ENCODE measurements around the gene SF3A2.

SF3A2 gene

DNA sequence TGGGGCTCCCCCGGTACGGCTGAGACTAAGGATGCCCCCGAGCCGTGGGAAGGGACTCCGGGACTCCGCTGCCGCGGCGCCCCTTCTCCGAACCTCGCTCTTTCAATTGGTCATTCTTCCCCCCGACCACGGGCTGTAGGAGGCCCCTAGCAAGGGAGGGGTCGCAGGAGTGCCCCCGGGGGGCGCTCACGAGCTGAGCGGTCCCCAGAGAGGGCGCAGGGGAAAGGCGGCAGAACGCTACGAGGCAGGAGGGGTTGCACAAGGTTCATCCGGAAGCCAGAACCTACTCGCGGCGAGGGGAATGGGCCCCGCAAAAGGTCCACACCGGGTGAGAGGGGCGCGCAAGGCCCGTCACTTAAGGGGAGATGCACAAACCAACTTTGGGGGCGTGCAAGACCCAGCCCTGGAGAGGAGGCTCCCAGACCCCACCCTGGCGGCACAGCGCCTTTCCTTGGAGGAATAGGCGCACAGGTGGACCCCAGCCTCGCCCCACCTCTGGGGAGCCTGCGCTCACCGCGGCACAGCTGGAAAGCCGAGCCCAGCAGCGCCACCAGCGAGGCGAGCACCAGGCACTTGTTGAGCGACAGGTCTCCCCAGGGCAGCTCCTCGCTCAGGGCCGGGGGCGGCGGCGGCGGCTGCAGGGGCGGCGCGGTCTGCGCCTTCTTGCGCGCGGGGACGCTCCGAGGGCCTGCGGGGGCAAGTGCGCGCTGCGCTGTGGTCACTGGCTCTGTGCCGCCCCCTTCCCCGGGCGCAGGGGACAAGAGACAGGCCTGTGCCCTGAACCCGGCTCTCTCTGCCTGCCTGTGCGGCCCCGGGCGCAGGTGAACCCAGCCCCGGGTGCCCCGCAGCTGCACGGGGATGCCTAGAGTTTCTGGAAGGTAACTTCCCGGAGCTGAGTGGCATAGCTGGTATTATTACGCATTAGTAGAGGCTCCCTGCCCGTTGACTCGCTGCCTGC is 16.8 kb downstream of the SF3A2 start:
- no peak for DNase-seq (ENCODE audit: low spot score)

DNA sequence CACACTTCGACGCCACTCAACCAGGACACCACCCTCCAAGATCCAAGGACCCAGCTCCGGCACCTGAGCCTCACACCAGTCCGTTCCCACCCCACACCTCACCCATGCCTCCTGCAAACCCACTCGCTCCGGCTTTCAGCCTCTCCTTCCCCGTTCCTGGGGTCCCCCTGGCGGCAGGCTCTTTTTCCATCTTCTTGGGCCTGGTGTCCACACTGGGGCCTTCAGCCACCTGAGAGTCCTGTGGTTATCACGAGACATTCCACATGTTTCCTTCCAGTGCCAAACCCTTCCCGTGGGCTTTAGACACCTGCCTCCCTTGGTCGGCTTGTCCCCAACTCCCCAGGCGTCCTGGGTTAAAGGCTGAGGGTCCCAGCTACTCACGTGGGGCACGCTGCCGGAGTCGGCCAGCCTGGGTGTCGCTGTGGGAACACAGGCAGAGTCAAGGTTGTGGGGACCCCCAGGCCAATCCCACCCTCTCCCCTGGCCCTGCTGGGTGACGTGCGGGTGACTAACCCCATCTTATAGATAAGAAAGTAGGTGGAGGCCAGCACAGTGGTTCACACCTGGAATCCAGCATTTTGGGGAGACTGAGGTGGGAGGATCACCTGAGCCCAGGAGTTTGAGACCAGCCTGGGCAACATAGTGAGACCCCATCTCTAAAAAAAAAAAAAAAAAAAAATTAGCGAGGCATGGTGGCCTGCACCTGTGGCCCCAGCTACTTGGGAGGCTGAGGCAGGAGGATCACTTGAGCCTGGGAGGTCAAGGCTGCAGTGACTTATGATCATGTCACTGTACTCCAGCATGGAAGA is 17.6 kb downstream of the SF3A2 start:
- no peak for DNase-seq (ENCODE audit: low spot score)

DNA sequence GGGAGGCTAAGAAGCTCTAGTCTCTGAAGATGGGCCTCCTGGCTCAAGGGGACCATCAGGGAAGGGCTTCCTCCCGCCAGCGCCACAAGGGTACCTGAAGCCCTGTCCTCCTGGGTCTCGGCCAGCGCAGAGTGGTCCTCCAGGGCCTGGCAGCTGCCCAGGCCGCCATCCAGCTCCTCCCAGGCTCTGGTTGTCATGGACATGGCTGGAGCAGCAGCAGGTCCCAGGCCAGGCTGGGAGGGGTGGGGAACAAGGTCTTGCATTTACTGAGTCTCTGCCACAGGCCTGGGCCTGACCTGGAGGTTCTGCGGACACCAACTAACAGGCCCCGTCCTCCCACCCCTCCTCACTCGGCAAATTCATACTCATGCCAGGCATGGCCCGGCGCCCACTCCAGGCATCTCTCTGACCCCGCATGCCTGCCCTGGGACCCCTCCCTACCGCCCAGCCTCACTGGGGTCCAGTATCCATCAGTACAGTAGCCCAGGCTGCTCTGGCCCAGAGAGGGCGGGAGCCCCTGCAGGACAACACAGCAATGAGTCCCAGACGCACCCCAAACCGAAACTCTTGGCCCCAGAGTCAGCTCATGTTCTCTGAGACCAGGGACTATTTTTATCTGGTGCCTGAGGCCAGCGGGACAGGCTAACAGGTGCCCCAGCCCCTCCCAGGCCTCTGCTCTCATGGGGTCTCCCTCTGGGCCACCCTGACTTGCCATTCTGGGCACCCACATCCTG is 18.7 kb downstream of the SF3A2 start:
- DNase-seq (ENCODE audit: low spot score) = no peak

DNA sequence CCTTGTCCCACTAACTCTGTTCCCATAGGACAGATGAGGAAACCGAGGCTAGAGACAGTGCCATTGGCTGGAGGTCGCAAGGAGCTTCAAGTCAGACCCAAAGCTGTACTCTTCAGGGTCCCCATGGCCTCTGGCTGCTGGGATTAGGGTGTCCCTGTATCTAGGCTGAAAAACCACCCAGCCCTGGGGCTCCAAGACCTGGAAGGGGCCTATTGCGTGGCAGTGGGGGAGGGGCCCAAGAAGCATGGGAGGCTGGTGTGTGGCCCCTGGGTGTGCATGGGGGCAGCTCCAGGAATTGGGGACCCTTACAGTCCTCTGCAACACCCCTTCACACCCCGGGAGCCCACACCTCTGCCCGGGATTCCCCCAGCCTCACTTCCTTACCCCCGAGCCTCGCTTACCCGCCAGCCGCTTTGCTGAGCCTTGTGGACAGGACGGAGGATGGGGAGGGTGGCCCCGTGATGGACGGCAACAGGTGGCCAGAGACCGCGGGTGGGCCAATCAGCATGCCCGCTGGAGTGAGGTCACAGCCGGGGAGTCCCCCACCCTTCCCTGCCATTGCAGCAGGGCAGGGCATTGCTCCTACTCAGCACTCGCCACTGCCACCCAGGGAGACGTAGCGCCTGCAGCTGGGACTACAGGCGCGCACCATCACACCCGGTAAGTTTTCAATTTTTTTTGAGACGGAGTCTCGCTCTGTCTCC is 19.5 kb downstream of the SF3A2 start, which contains the start of gene JSRP1:
Gene JSRP1 (minus strand): TSS at position 436 of the 704 bp plus-strand sequence. CDS start 1,103 bp downstream, outside the sequence.
- no peak for DNase-seq (ENCODE audit: low spot score)

DNA sequence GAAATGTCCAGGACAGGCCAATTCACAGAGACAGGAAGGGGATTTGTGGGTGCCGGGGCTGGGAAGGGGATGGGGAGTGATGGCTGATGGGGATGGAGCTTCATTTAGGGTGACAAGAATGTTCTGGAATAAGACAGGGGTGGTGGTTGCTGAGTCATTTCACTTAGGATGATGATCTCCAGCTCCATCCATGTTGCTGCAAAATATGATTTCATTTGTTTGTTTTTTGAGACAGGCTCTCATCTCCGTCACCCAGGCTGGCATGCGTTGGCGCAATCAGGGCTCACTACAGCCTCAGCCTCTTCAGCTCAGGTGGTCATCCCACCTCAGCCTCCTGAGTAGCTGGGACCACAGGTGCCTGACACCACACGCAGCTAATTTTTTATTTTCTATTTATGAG is 22.7 kb downstream of the SF3A2 start:
- DNase-seq (ENCODE audit: low spot score) = no peak

DNA sequence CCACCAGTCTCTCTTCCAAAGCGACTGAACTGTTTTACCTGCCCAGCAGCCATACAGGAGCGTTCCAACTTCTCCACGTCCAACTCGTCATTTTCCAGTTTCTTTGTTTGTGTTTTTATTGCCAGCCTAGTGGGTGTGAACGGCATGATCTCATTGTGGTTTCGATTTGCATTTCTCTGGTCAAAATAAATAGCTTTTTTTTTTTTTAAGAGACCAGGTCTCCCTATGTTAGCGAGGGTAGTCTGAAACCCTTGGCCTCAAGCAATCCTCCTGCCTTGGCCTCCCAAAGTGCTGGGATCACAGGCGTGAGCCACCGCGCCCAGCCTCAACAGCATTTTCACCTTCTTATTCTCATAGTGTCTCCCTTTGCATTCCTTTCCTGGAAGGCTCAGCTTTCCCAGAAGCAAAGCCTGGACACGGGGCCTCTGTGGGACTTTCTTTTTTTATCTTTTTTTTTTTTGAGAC is 23.7 kb downstream of the SF3A2 start:
- peak; percentile 45 for DNase-seq (ENCODE audit: low spot score)

DNA sequence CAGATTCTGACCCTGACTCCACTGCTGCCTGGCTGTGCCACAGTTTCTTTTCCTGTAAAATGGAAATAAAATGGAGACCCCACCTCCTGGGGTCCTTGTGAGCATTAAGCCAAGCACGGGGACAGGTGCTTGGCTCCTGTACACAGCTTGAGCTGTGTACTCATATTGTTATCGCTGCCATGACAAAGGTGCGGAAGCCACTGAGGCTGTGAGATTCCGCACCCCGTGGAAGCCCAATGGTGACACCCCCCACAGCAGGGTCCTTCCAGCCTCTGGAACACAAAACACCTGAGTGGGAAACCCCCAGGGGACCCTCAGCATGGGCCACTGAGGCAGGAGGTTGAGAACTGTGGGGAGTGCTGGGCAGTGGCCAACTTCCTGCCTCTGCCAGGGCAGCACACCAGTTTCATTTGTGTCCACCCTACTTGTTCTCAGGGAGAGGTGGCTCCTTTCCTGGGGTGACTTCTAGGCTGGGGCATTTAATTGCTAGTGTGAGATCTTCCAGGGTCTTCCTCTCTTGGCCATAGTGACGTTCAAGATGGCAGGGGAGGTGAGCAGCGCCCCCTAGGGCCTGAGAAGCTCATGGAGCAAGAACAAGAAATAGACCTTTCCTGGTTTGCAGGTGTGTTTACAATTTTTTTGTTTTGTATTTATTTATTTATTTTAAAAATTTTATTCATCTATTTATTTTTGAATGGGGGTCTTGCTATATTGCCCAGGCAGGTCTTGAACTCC is 25.0 kb downstream of the SF3A2 start:
- no peak for DNase-seq (ENCODE audit: low spot score)

DNA sequence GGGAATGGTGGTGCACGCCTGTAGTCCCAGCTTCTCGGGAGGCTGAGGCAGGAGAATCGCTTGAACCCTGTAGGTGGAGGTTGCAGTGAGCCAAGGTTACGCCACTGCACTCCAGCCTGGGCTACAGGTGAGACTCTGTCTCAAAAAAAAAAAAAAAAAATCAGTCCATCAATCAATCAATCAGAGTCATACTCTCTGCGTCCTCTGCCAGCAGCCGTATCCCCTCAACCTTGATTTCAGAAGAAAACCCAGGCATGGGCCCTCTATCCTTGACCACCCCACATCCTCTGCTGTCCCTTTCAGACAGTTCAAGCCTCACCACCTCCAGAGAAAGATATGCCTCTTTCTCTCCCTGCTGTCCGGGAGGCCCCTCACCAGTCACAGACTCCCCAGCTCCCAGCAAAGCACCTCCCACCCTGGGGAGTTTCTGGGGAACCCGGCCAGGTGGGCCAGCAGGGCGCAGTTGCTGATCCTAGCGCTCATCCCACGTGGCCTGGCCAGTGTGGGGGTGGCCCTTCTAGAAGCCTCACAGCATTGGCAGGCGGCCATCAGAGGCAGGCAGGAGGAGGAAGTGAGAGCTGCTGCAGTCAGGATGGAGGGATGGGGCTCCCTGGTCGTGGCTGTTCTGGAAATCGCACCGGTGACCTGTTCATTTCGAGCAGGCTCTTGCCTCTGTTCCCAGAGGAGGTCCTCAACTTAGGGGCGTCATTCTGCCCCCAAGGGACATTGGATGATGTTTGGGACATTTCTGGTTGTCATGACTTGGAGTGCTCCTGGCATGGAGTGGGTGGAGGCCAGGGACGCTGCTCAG is 29.8 kb downstream of the SF3A2 start:
- DNase-seq (ENCODE audit: low spot score) = peak; percentile 66

DNA sequence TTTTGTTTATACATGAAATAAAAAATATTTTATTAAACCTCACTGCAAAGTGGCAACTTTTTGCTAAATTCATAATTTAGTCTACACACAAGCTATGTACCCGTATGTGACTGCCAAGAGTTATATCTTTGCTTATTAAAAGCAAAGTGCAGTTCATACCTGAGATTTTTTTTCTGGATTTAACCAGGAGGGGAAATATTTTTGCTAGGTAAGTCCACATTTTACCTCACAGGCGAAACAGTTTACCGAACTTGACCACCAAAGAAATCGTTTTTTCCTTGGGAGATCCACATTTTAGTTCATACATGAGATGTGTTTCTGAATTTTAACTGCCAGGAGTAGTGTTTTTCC is 31.8 kb downstream of the SF3A2 start:
- no peak for DNase-seq (ENCODE audit: low spot score)

DNA sequence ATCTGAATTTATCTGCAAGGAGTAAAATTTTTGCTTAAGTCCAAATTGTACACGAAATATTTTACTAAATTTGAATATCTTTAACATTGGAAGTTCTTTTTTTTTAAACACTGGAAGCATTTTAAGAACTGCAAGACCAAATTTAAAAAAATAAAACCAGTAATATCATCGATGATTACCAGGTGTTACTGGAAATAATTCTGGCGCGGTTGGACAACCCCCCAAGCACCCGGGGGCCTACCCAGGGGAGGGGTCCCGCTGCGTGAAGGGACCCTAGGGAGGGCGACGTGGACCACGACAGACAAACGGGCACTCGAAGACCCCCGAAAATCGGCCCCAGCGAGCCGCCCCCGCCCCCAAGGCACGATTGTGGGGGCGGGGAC is 32.2 kb downstream of the SF3A2 start:
- no peak for DNase-seq (ENCODE audit: low spot score)

DNA sequence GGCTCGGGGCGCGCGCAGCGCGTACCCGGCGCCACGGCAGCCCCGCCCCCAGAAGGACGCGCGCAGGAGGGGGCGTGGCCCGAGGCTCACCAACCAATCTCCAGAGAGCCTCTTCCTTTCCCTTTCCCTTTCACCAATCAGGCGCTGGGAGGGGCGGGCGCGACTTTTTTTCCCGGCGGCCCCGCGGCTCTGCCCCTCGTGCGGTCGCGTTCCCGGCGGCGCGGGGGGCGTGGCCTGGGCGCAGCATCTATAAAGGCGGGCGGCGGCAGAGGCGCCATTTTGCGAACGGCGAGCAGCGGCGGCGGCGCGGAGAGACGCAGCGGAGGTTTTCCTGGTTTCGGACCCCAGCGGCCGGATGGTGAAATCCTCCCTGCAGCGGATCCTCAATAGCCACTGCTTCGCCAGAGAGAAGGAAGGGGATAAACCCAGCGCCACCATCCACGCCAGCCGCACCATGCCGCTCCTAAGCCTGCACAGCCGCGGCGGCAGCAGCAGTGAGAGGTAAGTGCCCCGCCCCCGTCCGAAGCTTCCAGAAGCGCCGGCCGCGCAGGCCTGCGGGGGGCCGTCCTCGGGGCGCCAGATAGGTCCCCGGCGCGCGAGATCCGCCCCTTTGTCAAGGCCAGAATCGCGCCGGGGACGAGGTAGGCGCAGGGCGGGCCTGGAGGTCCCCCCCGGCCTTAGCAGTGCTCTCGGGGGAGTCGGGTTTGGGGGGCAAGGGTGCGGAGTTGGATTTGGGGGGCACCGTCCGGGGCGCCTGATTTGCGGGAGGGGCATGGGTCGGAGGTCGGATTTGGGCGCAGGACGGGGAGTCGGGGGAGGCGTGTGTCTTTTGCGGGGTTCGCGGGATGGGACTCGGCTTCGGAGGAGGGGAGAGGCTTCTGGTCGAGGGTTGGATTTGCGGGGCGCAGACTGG is 32.9 kb downstream of the SF3A2 start:
- peak; percentile 100 for DNase-seq (ENCODE audit: low spot score)

DNA sequence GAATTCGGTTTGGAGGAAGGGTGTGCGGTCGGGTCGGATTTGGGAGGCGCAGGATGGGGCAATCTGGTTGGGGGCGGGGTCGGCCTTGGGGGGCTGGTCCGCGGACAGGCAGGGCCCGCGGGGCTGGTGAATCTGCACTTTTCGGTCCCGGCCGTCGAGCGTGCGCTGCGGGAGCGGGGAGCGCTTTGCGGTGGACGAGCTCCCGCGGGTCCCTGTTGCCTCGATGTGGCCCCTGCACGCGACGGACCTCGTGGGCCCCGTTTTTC is 33.5 kb downstream of the SF3A2 start:
- no peak for DNase-seq (ENCODE audit: low spot score)

DNA sequence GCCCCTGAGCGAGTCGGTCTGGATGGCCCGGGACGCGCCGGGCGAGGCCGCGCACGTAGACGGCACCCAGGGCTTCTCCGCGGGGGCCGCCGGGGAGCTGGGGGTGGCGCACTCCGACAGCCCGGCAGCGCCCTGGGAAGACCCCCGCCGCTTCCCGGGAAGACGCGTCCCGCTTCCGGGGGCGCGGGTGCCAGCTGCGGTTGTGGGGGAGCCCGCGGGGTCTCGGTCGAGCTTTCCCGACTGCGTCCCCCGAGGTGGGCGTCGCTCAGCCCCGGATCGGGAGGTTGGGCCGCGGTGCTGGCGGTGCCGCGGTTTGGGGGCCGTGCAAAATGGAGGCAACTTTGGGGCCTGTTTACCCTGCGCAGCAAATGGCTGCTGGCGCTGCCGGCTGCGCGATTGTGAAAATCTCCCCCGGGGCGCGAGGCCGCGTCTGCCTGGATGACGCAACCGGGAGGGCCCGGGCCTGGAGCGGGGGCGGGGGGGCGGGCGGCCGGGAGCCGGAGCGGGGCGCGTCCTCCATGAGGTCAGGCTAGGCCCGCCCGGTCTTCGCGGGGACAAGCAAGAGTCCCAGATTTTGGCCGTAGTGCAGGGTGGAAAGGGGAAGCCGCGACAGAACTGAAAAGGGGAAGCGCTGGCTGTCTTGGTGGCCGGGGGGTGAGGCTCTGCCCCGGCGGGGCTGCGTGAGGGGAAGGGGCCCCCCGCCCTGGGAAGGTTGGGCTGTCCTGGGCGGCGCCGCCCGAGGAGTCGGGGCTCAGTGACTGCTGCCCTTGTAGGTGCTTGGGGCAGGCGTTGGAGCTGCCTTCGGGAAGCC is 34.0 kb downstream of the SF3A2 start:
- DNase-seq (ENCODE audit: low spot score) = peak; percentile 93

DNA sequence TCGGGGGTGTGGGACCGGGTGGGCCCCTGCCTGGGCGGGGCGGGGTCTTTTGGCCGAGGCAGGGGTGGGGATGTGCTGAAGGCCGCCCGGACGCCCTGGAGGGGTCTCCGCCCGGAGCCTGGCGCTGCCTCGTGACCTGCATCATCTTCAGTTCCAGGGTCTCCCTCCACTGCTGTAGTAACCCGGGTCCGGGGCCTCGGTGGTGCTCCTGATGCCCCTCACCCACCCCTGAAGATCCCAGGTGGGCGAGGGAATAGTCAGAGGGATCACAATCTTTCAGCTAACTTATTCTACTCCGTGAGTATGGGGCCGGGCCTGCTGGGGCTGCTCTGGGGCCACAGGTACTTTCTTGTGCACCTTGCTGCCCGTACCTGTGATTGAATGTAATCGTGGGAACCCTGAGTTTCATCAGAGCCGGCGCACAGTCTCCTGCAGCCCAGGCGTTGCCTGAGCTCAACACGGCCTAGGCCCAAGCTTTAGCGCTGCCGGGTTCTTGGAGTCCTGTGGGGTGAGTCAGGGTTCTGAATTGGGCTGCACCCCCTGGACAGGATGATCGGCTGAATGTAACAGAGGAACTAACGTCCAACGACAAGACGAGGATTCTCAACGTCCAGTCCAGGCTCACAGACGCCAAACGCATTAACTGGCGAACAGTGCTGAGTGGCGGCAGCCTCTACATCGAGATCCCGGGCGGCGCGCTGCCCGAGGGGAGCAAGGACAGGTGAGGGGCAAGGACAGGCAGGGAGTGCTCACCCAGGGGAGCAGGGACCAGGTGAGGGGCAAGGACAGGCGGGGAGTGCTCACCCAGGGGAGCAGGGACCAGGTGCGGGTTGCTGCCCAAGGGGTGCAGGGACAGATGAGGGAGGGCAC is 34.8 kb downstream of the SF3A2 start:
- DNase-seq (ENCODE audit: low spot score) = peak; percentile 83

DNA sequence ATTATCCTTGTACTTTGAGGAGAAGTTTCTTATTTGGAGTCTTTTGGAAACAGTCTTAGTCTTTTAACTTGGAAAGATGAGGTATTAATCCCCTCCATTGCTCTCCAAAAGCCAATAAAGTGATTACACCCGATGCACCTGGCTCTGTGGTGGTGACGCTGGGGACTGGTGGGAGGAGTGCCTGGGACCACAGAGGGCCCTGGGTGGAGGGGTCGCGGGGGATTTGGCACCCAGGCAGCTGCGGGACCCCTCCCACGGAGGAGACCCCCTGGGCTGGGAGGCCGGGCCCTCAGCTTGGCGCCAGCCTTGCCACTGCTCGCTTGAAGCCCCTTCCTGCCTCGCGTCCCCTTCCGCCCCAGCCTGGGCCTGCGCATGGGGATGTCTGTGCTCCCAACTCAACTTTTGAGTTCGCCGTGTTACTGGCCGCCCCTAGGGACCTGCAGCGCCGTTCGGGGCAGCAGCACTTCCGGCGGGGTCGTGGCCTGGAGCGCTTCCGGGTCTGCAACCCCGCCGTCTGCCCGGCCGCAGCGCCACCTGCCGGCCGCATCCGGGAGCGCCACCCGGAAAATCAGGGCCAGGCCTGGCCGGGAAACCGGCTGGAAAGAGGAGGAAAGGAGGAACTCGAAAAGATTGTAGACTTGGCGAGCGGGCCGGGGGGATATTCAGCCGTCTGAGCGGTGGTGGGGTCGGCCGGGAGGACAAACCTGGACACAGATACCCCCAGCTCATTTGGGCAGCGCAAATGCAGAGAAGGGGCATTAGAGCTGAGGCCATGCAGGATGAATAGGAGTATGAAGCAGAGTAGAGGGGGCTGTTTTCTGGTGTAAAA is 36.9 kb downstream of the SF3A2 start:
- peak; percentile 80 for DNase-seq (ENCODE audit: low spot score)

DNA sequence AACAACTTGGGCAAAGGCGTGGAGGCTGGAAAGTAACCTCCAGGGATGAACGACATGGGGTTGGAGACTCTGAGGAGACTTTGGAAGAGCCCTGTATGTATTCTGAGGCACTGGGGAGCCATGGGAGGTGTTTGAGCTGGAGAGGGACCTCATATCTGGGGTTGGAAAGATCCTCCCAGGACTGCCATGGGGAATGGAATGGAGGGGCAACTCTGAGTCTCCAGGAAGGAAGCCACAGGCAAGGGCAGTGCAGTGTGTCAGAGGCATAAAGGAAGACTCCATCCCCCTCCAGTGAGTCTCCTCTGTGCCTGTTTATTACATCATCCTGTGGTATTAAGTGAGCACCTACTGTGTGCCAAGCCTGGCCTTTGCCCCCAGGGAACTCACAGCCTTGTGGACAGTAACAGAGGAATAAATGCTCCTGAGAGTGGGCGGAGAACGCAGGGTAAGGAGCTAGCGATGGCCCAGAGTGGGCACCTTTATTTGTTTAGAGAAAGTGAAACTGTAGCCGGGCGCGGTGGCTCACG is 37.6 kb downstream of the SF3A2 start:
- no peak for DNase-seq (ENCODE audit: low spot score)
